HEK293 (cell line): ENCODE results near the gene SPINT2.

Experiments used
- CTCF ChIA-PET: fragments of 350-600 bp; formaldehyde crosslinking; extraction: SDS; loops from one replicate; lab custom pipeline; 2021; ENCODE audit warnings: antibody characterized with exemption; lab: Yijun Ruan, JAX
- POLR2A ChIA-PET: fragments of 300-600 bp; formaldehyde crosslinking; extraction: SDS; loops from one replicate; lab custom pipeline; 2020; ENCODE audit warnings: antibody characterized with exemption, inconsistent platforms; lab: Yijun Ruan, JAX
- H3K27ac ChIP-seq: fragments of 200-500 bp; sonication (Bioruptor generic); 2 replicates; pipeline ENCODE4 v1.5.1; 2014; ENCODE audit warnings: low read depth, low read length, control low read depth, inconsistent platforms; ENCODE audit errors: extremely low read depth
- H3K36me3 ChIP-seq, 2 experiments: fragments of 200-500 bp in 1 of 2; sonication (Bioruptor generic) in 1 of 2; 1 replicate in 1 of 2; 2 replicates in 1 of 2; pipeline ENCODE4 v1.5.1; 2014 to 2017; ENCODE audit warnings: inconsistent platforms in 2 of 2, low read length in 2 of 2; ENCODE audit not compliant: control insufficient read depth in 2 of 2, insufficient read depth in 1 of 2
- H3K4me1 ChIP-seq: fragments of 200-500 bp; sonication (Bioruptor generic); 2 replicates; pipeline ENCODE4 v1.5.1; 2014; ENCODE audit warnings: mild to moderate bottlenecking, low read length, inconsistent platforms; ENCODE audit not compliant: control insufficient read depth, insufficient read depth
- H3K4me3 ChIP-seq: 2 replicates; pipeline ENCODE4 v1.5.1; 2011; ENCODE audit warnings: low read depth, mild to moderate bottlenecking, control low read depth, low read length, moderate library complexity
- H3K9me3 ChIP-seq: fragments of 200-500 bp; sonication (Bioruptor generic); 2 replicates; pipeline ENCODE4 v1.5.1; 2014; ENCODE audit warnings: low read depth, low read length, inconsistent platforms; ENCODE audit not compliant: control insufficient read depth, insufficient read depth
- AEBP2 ChIP-seq: fragments of 450-650 bp; formaldehyde crosslinking; IDR thresholded peaks from 2 replicates; pipeline ENCODE4 v1.5.1; 2016; ENCODE audit warnings: missing biosample characterization, missing genetic modification characterization, borderline replicate concordance
- FEZF1 ChIP-seq: fragments of 450-650 bp; formaldehyde crosslinking; IDR thresholded peaks from 2 replicates; pipeline ENCODE4 v1.5.1; 2016; ENCODE audit warnings: missing biosample characterization, missing genetic modification characterization
- HIC1 ChIP-seq: fragments of 450-650 bp; formaldehyde crosslinking; IDR thresholded peaks from 2 replicates; pipeline ENCODE4 v1.5.1; 2016; ENCODE audit warnings: missing biosample characterization, missing genetic modification characterization
- KLF16 ChIP-seq: fragments of 450-650 bp; formaldehyde crosslinking; IDR thresholded peaks from 2 replicates; pipeline ENCODE4 v1.5.1; 2017; ENCODE audit warnings: missing biosample characterization, missing genetic modification characterization
- OVOL3 ChIP-seq: fragments of 450-650 bp; formaldehyde crosslinking; IDR thresholded peaks from 2 replicates; pipeline ENCODE4 v1.5.1; 2016; ENCODE audit warnings: missing biosample characterization, missing genetic modification characterization
- PRDM6 ChIP-seq: fragments of 450-650 bp; formaldehyde crosslinking; IDR thresholded peaks from 2 replicates; pipeline ENCODE4 v1.5.1; 2017; ENCODE audit warnings: missing biosample characterization, missing genetic modification characterization
- TRIM28 ChIP-seq: IDR thresholded peaks from 2 replicates; pipeline ENCODE4 v1.6.1; 2011; ENCODE audit warnings: low read length, control low read depth, borderline replicate concordance
- YY1 ChIP-seq: fragments of 450-650 bp; formaldehyde crosslinking; IDR thresholded peaks from 2 replicates; pipeline ENCODE4 v1.5.1; 2018; ENCODE audit warnings: missing biosample characterization, missing genetic modification characterization
- ZBTB8A ChIP-seq: fragments of 450-650 bp; formaldehyde crosslinking; IDR thresholded peaks from 2 replicates; pipeline ENCODE4 v1.5.1; 2016; ENCODE audit warnings: missing biosample characterization, missing genetic modification characterization
- ZFHX2 ChIP-seq: fragments of 450-650 bp; formaldehyde crosslinking; conservative IDR thresholded peaks from 2 replicates; pipeline ENCODE4 v1.5.1; 2016; ENCODE audit warnings: missing biosample characterization, missing genetic modification characterization
- ZIC2 ChIP-seq: fragments of 450-650 bp; formaldehyde crosslinking; IDR thresholded peaks from 2 replicates; pipeline ENCODE4 v1.5.1; 2016; ENCODE audit warnings: missing biosample characterization, missing genetic modification characterization
- ZNF157 ChIP-seq: fragments of 450-650 bp; formaldehyde crosslinking; IDR thresholded peaks from 2 replicates; pipeline ENCODE4 v1.5.1; 2016; ENCODE audit warnings: missing biosample characterization, missing genetic modification characterization
- ZNF202 ChIP-seq: fragments of 450-650 bp; formaldehyde crosslinking; IDR thresholded peaks from 2 replicates; pipeline ENCODE4 v1.5.1; 2016; ENCODE audit warnings: missing biosample characterization, missing genetic modification characterization, borderline replicate concordance
- ZNF274 ChIP-seq, 2 experiments: fragments of 200-500 bp in 1 of 2; fragments of 450-650 bp in 1 of 2; sonication (Bioruptor generic) in 1 of 2; formaldehyde crosslinking in 1 of 2; IDR thresholded peaks; 2 replicates each; pipeline versions ENCODE4 v1.5.1 to v1.6.1; 2014 to 2016; ENCODE audit warnings: borderline replicate concordance in 1 of 2, inconsistent platforms in 1 of 2, low read length in 1 of 2, missing biosample characterization in 1 of 2, missing genetic modification characterization in 1 of 2
- ZNF366 ChIP-seq: fragments of 450-650 bp; formaldehyde crosslinking; conservative IDR thresholded peaks from 2 replicates; pipeline ENCODE4 v1.5.1; 2016; ENCODE audit warnings: missing biosample characterization, missing genetic modification characterization
- ZNF433 ChIP-seq: fragments of 450-650 bp; formaldehyde crosslinking; IDR thresholded peaks from 2 replicates; pipeline ENCODE4 v1.5.1; 2016; ENCODE audit warnings: missing biosample characterization, missing genetic modification characterization, low read depth
- ZNF645 ChIP-seq: fragments of 450-650 bp; formaldehyde crosslinking; IDR thresholded peaks from 2 replicates; pipeline ENCODE4; 2016; ENCODE audit warnings: missing biosample characterization, missing genetic modification characterization
- ZNF658 ChIP-seq: fragments of 450-650 bp; formaldehyde crosslinking; IDR thresholded peaks from 2 replicates; pipeline ENCODE4; 2016; ENCODE audit warnings: missing biosample characterization, missing genetic modification characterization
- ZNF692 ChIP-seq: fragments of 450-650 bp; formaldehyde crosslinking; IDR thresholded peaks from 2 replicates; pipeline ENCODE4 v1.5.1; 2016; ENCODE audit warnings: missing biosample characterization, missing genetic modification characterization
- ZNF768 ChIP-seq: fragments of 450-650 bp; formaldehyde crosslinking; IDR thresholded peaks from 2 replicates; pipeline ENCODE4 v1.5.1; 2018; ENCODE audit warnings: missing biosample characterization, mild to moderate bottlenecking, missing genetic modification characterization
- ZNF792 ChIP-seq: fragments of 450-650 bp; formaldehyde crosslinking; IDR thresholded peaks from 2 replicates; pipeline ENCODE4 v1.5.1; 2016; ENCODE audit warnings: missing biosample characterization, missing genetic modification characterization
- ZSCAN30 ChIP-seq: fragments of 450-650 bp; IDR thresholded peaks from 2 replicates; pipeline ENCODE4 v1.5.1; 2018; ENCODE audit warnings: missing biosample characterization, mild to moderate bottlenecking, missing genetic modification characterization, moderate library complexity
- TF ChIP-seq, protein P1 (sequence below): fragments of 450-650 bp; formaldehyde crosslinking; IDR thresholded peaks from 2 replicates; pipeline ENCODE4 v1.5.0; 2017; ENCODE audit warnings: missing biosample characterization, missing genetic modification characterization, borderline replicate concordance
- TF ChIP-seq, protein P2 (sequence below): fragments of 450-650 bp; formaldehyde crosslinking; optimal IDR thresholded peaks from 2 replicates; pipeline ENCODE3; 2016; ENCODE audit warnings: missing biosample characterization, mild to moderate bottlenecking, missing genetic modification characterization

SPINT2 gene

GRCh38 chr19:38251564-38252051 lies 12.8 kb upstream of the SPINT2 start (continued):
- no peak for TF ChIP-seq PRDM6 (tag by site-specific recombination)
- no peak for TF ChIP-seq ZNF768
- TF ChIP-seq ZIC2 (tag by site-specific recombination) = no peak
- TF ChIP-seq ZFHX2 (tag by site-specific recombination) = 0 out of 2 replicates have a peak, but pooled peaks have one; percentile 8
- TF ChIP-seq, protein P1, sequence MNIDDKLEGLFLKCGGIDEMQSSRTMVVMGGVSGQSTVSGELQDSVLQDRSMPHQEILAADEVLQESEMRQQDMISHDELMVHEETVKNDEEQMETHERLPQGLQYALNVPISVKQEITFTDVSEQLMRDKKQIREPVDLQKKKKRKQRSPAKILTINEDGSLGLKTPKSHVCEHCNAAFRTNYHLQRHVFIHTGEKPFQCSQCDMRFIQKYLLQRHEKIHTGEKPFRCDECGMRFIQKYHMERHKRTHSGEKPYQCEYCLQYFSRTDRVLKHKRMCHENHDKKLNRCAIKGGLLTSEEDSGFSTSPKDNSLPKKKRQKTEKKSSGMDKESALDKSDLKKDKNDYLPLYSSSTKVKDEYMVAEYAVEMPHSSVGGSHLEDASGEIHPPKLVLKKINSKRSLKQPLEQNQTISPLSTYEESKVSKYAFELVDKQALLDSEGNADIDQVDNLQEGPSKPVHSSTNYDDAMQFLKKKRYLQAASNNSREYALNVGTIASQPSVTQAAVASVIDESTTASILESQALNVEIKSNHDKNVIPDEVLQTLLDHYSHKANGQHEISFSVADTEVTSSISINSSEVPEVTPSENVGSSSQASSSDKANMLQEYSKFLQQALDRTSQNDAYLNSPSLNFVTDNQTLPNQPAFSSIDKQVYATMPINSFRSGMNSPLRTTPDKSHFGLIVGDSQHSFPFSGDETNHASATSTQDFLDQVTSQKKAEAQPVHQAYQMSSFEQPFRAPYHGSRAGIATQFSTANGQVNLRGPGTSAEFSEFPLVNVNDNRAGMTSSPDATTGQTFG (tag by site-specific recombination) = no peak
- no peak for TF ChIP-seq TRIM28
- TF ChIP-seq ZBTB8A (tag by site-specific recombination) = peak; percentile 25; the same call in 1 of the 2 replicates
- TF ChIP-seq ZNF658 = no peak
- no peak for TF ChIP-seq ZSCAN30 (tag by site-specific recombination)
- TF ChIP-seq ZNF202 (tag by site-specific recombination) = no peak
- no peak for TF ChIP-seq ZNF792
- TF ChIP-seq FEZF1 (tag by site-specific recombination) = no peak
- TF ChIP-seq ZNF645 (tag by site-specific recombination) = no peak
- TF ChIP-seq HIC1 (tag by site-specific recombination) = no peak
- no peak for TF ChIP-seq OVOL3 (tag by site-specific recombination)
- TF ChIP-seq YY1 (tag by site-specific recombination) = no peak
- no peak for TF ChIP-seq ZNF274 (IDR thresholded peaks at IDR 0.05; ENCODE audit: low read length)
- no peak for TF ChIP-seq ZNF274 (tag by site-specific recombination; IDR thresholded peaks at IDR 0.05; ENCODE audit: borderline replicate concordance)

DNA sequence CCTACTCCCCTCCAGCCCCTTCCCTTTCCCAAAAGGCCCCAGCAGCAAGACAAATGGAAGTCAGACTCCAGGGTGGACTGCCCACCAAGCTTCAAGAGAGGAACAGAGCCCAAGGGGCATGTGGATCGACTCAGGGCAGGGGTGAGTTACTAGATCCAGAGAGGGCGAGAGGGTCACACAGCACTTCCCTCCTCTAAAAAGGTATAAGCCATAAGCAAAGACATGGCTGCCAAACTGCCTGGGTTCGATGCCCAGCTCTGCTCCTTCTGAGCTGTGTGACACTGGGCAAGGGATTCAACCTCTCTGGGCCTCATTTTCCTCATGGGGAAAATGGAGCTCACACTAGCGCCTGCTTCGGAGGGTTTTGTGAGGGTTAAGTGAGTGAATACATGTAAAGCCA lies 12.0 kb upstream of the SPINT2 start:
- Histone ChIP-seq H3K36me3 (no peaks in the 10 kb centered on the region), H3K27ac (no peak overlapping the region), H3K4me3 (no peak overlapping the region), H3K9me3 (no peaks in the 10 kb centered on the region), H3K4me1 (peaks cover 19% of the 10 kb centered on the region)
- ChIA-PET POLR2A (interaction anchor here (0.5 to 1.0 kb wide), 3 partner anchors 60 to 784 kb away, joined by 3 to 4 read pairs (median 3); partner anchors contain the start of gene PSMD8), CTCF (interaction anchor here (0.5 to 3.2 kb wide), 7 partner anchors 9 to 350 kb away, joined by 3 to 21 read pairs (median 4); partner anchors contain the start of gene CATSPERG)
- TF ChIP-seq ZNF366 (tag by site-specific recombination) (no peak), ZNF692 (tag by site-specific recombination) (no peak), ZNF433 (tag by site-specific recombination) (no peak), ZNF768 (peak; percentile 98; the same call in 1 of the 2 replicates), AEBP2 (no peak), KLF16 (tag by site-specific recombination) (no peak), ZNF157 (no peak)
- TF ChIP-seq, protein P2, sequence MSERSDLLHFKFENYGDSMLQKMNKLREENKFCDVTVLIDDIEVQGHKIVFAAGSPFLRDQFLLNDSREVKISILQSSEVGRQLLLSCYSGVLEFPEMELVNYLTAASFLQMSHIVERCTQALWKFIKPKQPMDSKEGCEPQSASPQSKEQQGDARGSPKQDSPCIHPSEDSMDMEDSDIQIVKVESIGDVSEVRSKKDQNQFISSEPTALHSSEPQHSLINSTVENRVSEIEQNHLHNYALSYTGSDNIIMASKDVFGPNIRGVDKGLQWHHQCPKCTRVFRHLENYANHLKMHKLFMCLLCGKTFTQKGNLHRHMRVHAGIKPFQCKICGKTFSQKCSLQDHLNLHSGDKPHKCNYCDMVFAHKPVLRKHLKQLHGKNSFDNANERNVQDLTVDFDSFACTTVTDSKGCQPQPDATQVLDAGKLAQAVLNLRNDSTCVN (tag by site-specific recombination) = no peak
